Sigmoid colon (tissue), 4 donors: ENCODE data around the gene SPATA20.

ENCODE experiments used
- CTCF ChIP-seq, 4 experiments: fragments of 450-650 bp in 3 of 4; fragments of 200-600 bp in 1 of 4; IDR thresholded peaks; one replicate each; pipeline ENCODE4 v1.5.1; 2016 to 2019; ENCODE audit warnings: antibody characterized with exemption in 4 of 4, mild to moderate bottlenecking in 3 of 4, moderate library complexity in 2 of 4
- EP300 ChIP-seq, 4 donors: sonication (generic); formaldehyde crosslinking; IDR thresholded peaks; one replicate each; pipeline ENCODE4 v1.6.1; 2017; ENCODE audit warnings: antibody characterized with exemption in 4 of 4

GRCh38 chr17:50545311-50545710, 1.7 kb upstream of the SPATA20 start:
- TF ChIP-seq EP300 (IDR thresholded peaks at IDR 0.05) (no peak), CTCF (IDR thresholded peaks at IDR 0.05) (no peak)
